GM12873 (cell line): ENCODE data around the gene CAMTA1.

Experiments
- TF ChIP-seq, protein P1 (sequence below): IDR thresholded peaks from 2 replicates; pipeline ENCODE4 v1.5.1; 2012; ENCODE audit warnings: low read depth, mild to moderate bottlenecking, moderate library complexity, low read length, control low read depth; ENCODE audit not compliant: insufficient read depth; ENCODE audit errors: missing control alignments

The CAMTA1 gene

DNA sequence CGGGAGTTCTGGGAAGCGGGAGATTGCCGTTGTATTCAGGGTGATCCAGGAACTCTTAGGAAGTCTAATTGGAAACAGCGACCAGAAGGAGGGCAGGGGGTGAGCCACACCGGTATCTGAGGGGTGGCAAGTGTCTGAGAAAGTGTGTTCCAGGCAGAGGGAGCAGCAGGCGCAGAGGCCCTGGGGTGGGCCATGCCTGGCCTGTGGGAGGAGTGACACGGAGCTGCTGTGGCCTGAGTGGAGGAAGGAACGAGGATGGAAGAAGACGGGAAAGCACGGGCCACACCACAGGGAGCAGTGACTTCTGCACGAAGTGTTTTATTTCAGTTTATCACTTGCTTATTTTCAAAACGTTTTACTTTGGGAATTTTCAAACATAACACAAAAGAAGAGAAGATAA is 1010.2 kb downstream of the CAMTA1 start:
- TF ChIP-seq, protein P1, sequence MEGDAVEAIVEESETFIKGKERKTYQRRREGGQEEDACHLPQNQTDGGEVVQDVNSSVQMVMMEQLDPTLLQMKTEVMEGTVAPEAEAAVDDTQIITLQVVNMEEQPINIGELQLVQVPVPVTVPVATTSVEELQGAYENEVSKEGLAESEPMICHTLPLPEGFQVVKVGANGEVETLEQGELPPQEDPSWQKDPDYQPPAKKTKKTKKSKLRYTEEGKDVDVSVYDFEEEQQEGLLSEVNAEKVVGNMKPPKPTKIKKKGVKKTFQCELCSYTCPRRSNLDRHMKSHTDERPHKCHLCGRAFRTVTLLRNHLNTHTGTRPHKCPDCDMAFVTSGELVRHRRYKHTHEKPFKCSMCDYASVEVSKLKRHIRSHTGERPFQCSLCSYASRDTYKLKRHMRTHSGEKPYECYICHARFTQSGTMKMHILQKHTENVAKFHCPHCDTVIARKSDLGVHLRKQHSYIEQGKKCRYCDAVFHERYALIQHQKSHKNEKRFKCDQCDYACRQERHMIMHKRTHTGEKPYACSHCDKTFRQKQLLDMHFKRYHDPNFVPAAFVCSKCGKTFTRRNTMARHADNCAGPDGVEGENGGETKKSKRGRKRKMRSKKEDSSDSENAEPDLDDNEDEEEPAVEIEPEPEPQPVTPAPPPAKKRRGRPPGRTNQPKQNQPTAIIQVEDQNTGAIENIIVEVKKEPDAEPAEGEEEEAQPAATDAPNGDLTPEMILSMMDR = no peak

DNA sequence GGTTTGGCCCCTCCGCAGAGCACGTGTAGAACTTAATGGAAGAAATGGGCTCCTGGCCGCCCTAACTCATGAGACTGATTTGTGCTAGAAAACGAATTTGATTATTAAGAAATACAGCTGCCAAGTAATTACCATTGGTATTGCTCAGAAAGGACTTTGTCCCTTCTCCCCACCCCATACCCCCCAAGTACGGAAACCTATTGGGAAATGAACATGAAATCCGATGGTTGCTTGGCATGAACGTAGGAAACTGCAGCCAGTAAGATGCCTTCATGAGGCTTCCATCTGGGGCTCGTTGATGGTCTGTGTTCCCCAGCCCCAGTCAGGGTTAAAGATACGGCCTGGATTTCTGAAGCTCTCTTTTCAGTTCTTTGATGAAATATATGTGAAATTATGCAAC is 1020.2 kb downstream of the CAMTA1 start:
- TF ChIP-seq, protein P1 = no peak

DNA sequence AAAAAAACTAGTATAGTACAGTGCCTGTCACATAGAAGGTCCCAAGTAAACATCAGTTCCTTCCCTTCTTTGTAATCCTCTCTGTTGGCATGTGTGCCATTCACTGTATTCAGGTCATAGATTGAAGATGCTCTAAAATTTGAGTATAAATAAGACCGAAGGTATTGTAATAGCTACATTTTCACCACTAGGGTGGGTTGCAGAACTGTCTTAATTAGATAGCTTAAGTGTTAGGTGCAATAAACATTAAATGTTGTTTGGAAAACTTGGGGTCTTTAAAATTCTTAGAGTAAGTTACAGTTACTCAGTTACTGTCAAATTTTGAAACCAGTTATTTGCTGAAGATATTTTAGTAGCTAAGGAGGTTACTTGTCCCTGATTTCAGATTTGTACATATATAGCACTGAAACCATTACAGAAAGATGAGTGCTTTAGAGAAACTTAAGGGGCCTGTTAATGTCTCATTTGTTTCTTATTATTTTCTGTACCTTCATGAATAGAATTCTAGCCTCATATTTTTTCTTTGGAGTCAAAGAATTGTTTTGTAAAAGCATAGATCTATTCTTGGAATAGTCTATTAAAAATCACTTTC is 1023.1 kb downstream of the CAMTA1 start:
- TF ChIP-seq, protein P1 = peak; percentile 47

DNA sequence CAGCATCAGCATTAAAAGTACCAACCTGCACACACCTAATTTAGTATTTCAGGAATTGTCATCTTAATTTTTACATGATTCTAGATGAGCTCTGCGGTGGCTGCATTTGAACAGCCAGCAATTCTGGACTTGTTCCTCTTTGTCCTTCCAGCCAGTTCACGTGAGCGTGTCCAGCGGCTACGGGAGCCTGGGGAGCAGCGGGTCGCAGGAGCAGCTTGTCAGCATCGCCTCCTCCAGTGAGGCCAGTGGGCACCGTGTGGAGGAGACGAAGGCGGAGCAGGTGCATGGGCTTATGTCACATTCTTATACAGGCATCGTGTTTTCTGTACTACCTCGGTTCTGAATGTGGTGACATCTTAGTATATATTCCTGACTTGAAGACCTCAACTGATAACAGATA is 1024.5 kb downstream of the CAMTA1 start:
- TF ChIP-seq, protein P1 = no peak

DNA sequence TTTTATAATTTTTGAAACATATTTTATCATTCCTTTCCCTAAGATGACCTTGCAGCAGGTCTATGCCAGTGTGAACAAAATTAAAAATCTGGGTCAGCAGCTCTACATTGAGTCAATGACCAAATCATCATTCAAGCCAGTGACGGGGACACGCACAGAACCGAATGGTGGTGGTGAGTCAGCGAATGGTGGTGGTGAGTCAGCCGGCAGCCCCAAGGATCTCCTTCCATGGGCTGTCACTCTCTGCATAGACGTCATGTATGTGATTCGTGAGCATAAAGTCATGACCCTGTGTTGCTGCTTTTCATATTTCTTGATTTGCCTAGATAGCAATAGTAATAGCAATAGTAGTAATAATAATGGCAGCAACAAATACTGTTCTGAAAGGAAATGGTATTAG is 1025.1 kb downstream of the CAMTA1 start:
- TF ChIP-seq, protein P1 = no peak

DNA sequence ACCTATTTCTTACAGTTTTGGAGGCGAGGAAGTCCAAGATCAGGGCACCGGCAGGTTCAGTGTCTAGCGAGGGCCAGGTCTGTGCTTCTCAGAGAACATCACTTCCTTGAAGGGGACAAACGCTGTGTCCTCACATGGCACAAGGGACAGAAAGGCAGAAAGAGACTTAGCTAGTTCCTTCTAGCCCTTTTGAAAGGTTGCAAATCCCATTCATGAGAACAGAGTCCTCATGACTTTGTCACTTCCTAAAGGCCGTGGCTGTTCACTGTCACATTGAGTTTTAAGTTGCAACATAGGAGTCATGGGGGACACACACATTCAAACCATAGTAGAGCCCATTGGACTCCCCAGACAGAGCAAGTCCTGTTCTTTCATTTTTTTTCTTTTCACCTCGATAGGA is 1026.2 kb downstream of the CAMTA1 start:
- TF ChIP-seq, protein P1 = no peak

DNA sequence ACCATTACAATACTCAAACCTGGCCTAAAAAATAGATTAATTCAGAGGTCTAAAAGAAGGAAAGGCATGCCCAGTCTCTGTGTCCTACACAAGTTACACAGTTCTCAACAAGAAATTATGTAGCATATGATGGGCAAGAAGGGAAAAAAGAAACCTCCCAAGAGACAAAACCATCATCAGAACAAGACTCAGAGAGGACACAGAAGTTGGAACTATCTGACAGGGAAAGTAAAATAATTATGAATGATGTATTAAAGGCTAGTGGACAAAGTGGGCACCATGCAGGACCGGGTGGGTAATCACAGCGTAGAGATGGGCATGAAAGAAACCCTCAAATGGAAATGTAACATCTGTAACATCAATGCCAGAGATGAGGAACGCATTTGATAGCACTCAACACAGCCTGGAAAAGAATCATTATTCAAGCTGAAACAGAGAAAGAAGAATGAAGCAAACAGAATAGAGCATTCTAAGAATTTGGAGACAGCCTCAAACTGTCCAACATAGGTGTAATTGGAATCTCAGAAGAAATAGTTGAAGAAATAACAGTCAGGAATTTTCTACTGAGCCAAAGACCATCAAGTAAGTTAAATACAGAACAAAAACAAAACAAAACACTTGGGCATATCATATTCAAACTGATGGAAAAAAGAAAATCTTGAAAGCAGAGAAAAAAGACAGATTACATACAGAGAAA is 1028.6 kb downstream of the CAMTA1 start:
- TF ChIP-seq, protein P1 = no peak
